HG02981 (cell line): ENCODE results near the gene TMEM201.
"Not testable (repeated sequence)": the region's sequence is repeated elsewhere in the genome, so short reads cannot be mapped to it uniquely, and the experiment has no call there.

Experiments
- ATAC-seq: cut with Tn5 transposase; IDR thresholded peaks from one replicate; pipeline ENCODE4 v1.9.1; 2021; ENCODE audit warnings: mild to moderate bottlenecking, moderate library complexity; ENCODE audit not compliant: unreplicated experiment

TMEM201 gene

GRCh38 chr1:9615316-9616063 is 26.8 kb downstream of the TMEM201 start:
- no peak for ATAC-seq

DNA sequence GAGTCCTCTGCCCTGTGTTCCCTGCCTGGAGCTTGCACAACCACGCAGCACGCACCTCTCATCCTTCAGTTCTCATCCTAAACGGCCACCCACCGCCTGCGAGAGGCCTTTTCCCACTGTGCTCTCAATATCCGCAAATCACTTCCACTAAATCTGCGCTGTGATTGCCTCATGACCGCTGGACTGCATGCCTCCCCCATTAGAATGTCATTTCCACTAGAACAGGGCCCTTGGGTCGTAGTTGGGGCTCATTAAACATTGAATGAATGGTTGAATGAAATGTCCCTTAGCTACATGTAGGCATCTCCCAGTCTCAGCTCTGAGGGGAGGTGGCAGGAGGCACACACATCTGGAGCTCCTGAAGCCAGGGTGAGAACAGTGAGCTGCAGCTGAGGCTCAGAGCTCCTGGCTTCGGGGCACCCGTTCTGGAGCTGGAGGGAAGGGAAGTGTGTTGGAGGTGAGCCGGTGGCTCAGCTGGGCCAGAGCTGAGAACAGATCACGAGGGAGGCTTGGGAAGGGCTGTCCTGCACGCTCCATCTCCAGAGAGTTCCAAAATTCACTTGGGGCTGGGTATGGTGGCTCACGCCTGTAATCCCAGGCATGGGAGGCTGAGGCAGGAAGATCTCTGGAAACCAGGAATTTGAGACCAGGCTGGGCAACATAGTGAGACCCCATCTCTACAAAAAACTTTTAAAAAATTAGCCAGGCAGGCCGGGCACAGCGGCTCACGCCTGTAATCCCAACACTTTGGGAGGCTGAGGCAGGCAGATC is 30.4 kb downstream of the TMEM201 start:
- no peak for ATAC-seq

GRCh38 chr1:9621032-9621431 is 32.3 kb downstream of the TMEM201 start:
- no peak for ATAC-seq

DNA sequence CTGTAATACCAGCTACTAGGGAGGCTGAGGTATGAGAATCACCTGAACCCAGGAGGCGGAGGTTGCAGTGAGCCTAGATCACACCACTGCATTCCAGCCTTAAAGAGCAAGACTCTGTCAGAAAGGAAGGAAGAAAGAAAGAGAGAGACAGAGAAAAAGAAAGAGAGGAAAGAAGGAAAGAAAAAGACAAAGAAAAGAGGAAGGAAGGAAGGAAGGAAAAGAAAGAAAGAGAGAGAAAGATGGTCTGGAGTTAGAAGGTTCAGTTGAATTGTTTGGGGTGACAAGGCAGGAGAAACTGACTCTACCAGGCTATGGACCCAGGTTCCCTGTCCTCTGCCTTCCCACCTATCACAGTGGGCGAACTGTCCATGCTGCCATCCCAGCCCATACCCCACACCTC is 35.4 kb downstream of the TMEM201 start:
- ATAC-seq, result no peak

GRCh38 chr1:9625030-9625429 is 36.3 kb downstream of the TMEM201 start:
- not testable (repeated sequence) for ATAC-seq

- ATAC-seq, result peak; percentile 34
Observed at GRCh38 chr1:9626201-9626608, 37.5 kb downstream of the TMEM201 start.

GRCh38 chr1:9628541-9629444 is 40.1 kb downstream of the TMEM201 start:
- no peak for ATAC-seq

DNA sequence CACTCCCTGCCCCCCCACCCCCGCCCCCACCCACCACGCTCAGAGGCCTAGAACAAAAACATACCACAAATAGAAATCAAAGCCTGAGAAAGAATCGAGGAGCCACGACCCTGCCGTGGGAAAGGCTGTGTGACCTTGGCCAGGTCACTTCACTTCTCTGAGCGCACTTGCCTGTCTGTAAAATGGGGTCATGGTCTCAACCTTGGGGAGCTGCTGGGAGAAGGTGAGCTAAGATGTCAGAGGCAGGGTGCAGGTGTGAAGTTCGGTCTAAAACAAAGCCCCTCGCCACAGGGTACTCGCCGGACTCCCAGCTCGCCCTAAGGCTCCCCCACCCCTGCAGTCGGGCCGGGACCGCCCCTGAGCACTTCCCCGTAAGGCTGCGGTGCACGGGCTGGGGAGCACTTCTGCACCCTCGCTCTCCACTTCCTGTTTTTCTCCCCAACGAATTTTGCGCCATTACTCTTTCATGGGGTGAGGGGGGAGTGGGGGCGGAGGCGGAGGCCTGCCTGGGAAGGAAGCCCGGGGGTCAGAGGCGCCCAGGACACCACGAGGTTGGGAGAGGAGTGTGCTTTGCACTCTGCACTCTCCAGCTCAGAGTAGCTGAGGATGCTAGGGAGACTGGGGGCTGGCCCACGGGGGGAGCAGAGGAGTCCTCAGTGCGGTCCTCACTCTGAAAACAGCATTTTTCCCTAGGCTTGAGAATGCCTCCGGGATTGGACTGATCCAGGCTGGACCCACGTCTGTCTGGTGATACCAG is 40.9 kb downstream of the TMEM201 start:
- peak; percentile 31 for ATAC-seq

GRCh38 chr1:9630331-9631111 is 41.8 kb downstream of the TMEM201 start:
- ATAC-seq, result no peak

- ATAC-seq, result no peak
Observed at GRCh38 chr1:9631613-9632012, 42.9 kb downstream of the TMEM201 start.

- ATAC-seq, result no peak
Observed at GRCh38 chr1:9633493-9633892, 44.8 kb downstream of the TMEM201 start.

DNA sequence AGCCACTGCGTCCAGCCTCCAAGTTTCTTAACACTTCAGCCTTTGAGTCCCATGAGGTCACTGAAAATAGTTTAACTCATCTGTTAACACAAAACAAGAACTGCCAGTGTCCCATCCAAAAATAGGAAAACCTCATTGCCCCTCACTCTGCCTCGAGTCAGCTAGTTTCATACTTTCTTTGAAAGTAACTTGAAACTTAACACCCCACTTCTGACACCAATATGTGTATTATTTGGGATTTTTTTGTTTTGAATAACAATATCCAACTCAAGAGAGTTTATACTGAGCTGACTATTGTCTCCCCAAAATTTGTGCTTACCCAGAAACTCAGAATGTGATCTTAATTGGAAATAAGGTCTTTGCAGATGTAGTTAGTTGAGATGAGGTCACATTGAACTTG is 45.9 kb downstream of the TMEM201 start:
- ATAC-seq, result no peak

DNA sequence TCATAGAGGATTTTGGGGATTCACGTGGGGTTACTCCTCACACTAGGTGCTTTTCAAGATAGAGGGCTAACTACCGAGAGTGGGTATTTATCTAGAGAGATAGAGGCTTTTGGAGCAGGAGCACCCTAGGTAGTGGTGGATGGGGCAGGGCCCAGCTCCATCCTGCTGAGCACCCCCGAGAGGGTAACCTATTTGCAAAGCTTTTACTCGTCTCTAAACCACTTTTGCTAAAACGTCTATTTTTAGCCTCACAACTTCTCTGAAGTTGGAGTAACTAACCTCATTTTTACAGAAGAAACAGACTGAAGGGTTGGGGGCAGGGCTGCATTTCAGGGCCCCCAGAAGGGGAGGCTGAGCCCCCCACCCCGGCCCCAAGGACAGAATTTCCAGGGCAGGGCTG is 50.5 kb downstream of the TMEM201 start:
- no peak for ATAC-seq

DNA sequence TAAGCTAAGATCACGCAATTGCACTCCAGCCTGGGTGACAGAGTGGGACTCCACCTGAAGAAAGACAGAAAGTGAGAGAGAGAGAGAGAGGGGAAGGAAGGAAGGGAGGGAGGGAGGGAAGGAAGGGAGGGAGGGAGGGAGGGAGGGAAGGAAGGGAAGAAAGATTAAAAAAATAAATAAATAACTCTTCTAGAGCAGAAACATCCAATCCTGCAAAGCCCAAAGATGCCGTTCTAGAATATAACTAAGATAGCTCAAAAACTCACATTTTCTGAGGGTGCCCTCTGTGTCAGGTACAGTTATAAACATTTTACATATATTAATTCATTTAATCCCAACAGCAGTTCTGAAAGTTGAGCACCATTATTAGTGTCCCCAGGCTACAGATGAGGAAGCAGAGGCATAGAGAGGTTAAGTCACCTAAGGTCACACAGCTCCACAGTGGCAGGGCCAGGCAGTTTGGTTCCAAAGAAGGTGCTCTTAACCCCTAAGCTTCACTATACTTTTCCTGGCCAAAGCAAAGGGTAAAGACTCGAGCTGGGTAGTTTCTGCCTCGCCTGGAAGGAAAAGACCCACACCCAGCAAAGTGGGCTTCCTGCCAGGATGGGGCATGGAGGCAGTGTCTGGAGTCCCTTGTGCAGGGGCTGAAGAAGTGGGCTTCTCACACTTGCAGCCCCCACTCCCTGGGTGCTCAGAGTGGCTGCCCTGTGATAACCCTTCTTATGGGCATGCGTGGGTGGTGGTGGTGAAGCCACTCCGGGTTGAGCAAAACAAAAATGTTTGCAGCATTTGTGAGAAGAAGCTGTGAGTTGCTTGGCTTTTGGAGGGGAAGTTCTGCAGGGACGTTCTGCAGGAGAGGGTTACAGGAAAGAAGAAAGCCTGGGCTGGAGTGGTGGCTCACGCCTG is 54.9 kb downstream of the TMEM201 start:
- no peak for ATAC-seq

DNA sequence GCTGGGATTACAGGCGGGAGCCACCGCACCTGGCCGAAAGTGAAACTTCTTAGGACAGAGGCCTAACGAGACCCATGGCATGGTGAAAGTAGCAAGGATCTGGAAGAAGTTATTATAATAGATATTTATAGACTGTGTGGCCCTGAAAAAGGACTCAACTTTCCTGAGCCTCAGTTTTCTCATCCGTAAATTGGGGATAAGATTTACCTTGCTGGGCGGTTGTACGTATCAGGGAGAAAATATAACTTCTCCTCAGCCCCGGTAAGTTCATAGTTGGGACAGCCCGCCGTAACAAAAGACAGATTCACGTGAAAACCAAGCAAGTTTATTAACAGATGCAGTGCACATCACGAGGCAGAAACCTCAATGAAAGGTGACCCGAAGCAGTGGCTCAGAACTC is 57.3 kb downstream of the TMEM201 start:
- ATAC-seq, result no peak

DNA sequence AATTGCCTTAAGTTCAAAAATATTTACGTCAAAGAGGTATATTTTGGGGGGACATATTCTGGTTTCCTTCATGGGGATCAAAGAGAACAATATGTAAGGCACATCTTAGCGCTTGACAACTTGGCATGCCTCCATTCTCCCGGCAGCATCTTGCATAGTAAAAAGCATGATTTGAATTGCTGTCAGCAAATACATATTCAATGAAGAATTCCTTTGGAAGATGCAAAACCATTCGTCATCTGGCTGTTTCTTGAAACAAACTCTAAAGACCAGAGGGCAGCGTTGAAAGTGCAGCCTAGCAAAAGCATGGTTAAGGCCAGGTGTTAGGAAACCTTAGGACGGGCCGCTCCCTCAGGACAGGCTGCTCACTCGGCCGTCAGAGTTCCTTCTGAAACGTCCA is 59.5 kb downstream of the TMEM201 start:
- no peak for ATAC-seq

DNA sequence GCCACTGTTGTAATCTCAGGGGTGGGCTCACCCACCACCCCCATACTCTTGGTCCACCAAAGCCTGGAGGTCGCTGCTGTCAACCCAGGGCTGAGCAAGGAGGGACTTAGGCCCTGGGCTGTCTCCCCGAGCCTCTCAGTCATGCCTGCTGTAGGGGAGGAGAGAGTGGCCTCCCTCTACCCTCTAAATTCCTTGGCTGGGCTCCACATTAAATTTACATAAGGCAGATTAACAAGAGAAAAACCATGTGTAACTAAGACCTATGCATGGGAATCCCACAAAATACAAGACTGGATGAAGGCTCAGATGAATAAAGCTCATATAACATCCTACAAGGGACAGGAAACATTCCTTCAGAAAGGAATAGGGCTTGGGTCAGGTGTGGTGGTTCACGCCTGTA is 61.1 kb downstream of the TMEM201 start:
- no peak for ATAC-seq

- ATAC-seq, result no peak
Observed at GRCh38 chr1:9651220-9651564, 62.5 kb downstream of the TMEM201 start.
